T-helper 1 cell treated with Interleukin-12 subunit alpha and Interleukin-12 subunit beta and Interleukin-4 antibody, amounts not matched to agents 30 ng/mL and 1 ng/mL, for 36 hours (primary cell): ENCODE measurements around the gene FGF19. TPM values are rescaled to one million over a fixed set of nuclear protein-coding genes. Genes with fewer than 3 reads are reported as not detected.

Experiments used
- intact Hi-C: fragments of 100-400 bp; cut with micrococcal nuclease; formaldehyde crosslinking; loops from one replicate; pipeline ENCODE4 v1.15.1; 2024
- total RNA-seq: library from RNA; stranded (reverse); gene quantifications from 2 replicates; pipeline ENCODE4 v1.2.3, GENCODE V29; 2022

The FGF19 gene
- total RNA-seq, 1 donor from 2014 or later = not detected

DNA sequence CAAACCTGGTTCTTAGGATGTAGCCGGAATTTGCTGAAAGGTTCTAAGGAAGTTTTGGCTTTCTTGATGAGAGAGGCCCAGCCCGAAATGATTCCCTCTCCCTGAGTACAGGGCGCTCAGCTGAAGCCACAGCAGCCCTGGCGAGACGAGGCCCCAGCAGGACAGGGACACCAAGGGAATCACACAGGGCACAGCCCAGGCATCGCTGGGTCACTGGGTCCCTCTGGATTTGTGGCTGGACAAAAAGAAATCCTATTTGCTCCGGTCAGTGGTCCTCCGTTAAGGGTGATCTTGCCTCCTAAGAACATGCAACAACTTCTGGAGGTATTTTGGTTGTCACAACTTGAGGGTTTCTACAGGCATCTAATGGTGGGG lies 6.4 kb downstream of the FGF19 start:
- intact Hi-C loops = loop anchor here (5.0 kb wide), 1 partner anchor 235 kb away; no protein-coding TSS in a partner anchor

DNA sequence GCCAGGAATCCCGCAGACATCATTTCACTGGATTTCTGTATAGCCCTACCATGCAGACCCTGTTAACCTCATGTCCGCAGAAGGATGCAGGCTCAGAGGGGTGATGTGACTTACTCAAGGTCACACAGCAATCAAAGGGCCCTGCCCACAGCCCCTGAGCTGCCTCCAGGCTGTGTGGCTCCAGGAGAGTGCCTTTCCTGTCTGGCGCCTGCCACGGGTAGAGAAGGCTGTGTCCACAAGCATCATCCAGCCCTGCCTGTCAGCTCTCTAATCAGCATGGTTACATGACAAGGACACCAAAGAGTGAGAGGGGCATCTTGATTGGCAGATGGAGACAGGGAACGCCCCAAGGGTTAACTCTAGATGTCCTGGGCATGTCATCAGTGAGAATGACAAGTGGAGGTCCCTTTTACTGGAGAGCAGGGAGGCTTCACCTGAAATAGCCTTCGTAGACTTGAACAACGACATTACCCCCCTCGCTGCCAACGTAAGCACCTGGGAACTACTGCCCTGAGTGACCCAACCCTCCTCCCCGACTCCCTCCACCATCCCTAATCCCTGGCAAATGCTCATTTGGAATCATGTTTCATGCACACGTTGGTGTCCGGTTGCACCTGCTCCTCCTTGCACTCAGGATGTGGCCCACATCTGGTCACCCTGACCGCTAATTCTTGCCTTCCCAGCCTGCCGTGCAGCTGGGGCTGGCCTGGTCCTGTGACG lies 6.9 kb downstream of the FGF19 start:
- intact Hi-C loops = loop anchor here (5.0 kb wide), 1 partner anchor 235 kb away; no protein-coding TSS in a partner anchor

DNA sequence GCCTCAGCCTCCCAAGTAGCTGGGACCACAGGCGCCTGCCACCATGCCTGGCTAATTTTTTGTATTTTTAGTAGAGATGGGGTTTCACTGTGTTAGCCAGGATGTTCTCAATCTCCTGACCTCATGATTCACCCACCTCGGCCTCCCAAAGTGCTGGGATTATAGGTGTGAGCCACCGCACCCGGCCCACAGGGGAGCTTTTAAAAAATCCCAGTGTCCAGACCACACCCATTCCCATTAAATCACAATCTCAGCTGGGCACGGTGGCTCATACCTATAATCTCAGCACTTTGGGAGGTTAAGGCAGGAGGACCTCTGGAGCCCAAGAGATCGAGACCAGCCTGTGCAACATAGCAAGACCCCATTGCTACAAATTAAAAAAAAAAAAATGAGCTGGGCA lies 7.8 kb downstream of the FGF19 start:
- intact Hi-C loops = loop anchor here (5.0 kb wide), 1 partner anchor 234 kb away; no protein-coding TSS in a partner anchor

DNA sequence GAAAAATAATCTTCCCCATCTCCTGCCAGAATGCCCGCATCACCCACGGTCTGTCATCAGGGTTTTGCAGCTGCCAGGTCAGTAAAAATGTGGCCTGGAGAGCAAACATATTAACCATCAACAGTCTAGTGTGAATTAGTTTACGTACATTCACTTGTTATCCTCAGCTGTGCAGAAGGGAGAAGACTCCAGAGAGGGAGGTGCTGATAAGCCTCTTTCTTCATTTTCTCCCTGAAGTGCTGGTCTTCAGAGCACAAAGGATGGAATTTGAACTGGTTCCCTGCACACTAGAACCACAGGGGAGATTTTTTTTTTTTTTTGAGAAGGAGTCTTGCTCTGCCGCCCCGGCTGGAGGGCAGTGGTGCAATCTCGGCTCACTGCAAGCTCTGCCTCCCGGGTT lies 8.2 kb downstream of the FGF19 start:
- intact Hi-C loops = loop anchor here (5.0 kb wide), 1 partner anchor 233 kb away; no protein-coding TSS in a partner anchor

DNA sequence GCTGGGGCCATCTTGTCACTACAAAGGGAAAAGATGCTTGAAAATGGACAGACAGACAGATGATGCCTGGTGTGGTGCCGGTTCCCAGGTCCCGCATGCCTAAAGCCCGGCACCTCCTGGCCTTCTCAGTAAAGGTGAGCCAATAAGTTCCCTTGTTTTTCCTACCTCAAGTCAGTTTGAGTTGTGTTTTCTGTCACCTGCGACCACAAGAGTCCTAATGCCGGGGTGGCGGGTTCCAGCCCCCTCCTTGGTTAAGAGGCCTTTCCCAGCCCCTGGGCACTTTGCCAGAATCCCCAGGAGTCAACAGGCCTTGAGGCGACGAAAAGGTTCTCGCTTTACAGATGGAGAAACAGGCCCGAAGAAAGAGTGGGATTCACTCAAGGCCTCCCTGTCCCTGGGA lies 9.0 kb downstream of the FGF19 start:
- intact Hi-C loops = loop anchor here (5.0 kb wide), 1 partner anchor 232 kb away; no protein-coding TSS in a partner anchor

DNA sequence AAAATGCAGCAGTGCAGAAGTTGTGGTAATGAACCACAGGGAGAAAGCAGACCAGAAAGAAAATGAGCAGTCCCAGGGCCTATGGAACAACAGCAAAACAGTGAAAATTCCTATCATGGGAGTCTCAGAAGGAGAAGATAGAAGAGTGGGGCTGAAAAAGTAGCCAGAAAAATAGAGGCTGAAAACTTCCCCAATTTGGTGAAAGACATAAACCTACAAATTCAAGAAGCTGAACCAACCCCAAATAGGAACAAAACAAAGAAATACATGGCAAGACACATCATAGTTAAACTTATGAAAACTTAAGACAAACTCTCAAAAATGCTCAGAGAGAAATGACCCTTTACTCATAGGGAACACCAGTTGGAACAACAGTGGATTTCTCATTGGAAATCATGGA lies 11.4 kb downstream of the FGF19 start:
- intact Hi-C loops = no loop called here

DNA sequence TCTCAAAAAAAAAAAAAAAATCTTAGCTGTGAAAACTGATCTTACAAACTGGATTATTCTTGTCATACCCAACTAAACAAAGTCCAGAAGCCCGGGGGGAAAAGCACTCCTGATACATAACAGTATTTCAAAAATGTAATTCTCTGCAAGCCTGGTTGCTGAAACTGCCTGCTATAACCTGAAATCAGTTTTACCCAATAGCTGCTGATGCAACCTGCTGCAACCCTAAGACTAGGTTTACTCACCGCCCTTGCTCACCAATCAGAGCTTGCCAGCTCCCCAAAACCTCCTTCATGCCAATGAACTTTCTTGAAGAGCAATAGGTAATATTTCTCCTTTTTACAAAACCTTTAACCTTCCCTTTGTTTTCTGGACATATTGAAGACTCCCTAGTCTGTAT lies 12.4 kb downstream of the FGF19 start:
- intact Hi-C loops = no loop called here

DNA sequence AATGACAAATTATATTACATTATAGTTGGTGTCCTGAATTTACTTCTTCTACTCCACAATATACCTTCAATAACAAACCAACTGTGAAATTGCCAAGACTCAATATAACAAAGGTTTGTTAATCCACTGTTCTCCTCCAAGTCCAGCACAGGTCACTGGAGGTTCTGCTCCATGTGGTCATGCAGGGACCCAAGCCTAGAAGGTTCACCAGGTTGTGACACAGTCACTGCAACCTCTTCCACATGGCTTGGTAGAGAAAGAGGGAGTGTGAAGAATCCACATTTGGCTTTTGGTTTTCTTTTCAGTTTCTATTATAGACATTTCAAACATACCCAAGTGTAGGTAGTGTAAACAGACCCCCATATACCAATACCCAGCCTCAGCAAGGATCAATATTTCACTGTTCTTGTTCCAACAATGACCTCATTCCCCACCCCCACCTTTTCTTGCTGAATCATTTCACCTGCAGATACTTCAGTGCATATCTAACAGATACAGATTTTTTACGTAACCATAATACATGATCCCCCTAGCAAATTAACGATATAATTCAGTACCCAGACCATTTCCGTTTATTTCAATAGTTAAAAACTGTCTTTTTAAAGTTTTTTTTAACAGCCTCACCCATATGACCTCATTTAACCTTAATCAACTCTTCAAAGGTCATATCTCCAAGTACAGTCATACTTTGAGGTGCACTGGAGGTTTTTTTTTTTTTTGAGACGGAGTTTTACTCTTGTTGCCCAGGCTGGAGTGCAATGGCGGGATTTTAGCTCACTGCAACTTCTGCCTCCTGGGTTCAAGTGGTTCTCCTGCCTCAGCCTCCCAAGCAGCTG lies 14.1 kb downstream of the FGF19 start:
- intact Hi-C loops = loop anchor here (5.0 kb wide), 1 partner anchor 113 kb away; no protein-coding TSS in a partner anchor

DNA sequence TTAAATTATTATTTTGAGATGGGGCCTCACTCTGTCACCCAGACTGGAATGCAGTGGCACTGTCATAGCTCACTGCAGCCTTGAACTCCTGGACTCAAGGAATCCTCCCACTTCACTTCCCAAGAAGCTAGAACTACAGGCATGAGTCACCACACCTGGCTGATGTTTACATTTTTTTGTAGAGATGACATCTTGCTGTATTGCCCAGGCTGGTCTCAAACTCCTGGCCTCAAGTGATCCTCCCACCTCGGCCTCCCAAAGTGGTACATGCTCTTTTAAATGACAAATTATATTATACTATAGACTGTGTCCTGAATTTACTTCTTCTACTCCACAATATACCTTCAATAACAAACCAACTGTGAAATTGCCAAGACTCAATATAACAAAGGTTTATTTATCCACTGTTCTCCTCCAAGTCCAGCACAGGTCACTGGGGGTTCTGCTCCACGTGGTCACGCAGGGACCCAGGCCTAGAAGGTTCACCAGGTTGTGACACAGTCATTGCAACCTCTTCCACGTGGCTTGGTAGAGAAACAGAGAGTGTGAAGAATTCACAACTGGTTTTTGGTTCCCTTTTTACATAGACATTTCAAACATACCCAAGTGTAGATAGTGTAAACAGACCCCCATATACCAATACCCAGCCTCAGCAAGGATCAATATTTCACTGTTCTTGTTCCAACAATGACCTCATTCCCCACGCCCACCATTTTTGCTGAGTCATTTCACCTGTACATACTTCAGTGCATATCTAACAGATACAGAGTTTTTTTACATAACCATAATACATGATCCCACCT lies 15.7 kb downstream of the FGF19 start:
- intact Hi-C loops = loop anchor here (5.0 kb wide), 1 partner anchor 114 kb away; no protein-coding TSS in a partner anchor

DNA sequence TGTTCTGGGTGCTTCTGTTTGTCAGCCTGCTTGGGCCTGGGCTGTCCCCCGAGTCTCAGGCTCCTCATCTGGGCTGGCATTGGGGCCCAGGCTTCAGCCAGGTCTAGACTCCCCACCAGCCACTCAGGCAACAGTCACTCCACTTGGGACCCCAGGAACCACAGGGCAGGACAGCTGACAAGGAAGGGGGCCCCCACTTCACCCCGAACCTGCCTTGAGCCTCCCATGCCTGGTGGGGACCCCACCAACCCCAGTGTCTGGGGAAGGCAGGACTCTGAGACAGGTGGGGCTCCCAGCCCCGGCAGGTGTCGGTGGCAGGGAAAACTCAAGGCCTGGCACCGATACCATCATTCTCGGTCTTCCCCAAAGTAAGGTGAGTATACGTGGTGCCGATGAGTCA lies 17.0 kb downstream of the FGF19 start:
- intact Hi-C loops = loop anchor here (1.0 to 5.0 kb wide), 3 partner anchors 115 to 228 kb away; no protein-coding TSS in a partner anchor

DNA sequence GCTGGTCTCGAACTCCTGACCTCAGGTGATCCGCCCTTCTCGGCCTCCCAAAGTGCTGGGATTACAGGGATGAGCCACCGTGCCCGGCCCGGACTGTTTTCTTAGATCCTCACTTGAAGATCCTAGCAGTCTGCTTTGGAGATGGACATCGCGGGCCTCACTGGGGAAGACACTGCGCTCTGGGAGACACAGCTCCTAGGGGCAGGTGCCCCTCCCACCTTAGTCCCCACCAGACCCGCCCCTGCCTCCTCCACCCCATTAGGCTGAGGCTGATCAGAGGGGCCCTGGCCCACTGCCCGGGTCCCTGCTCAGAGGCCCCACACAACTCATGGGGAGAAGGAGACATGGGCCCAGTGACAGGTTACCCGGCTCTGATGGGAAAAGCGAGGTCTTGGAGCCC lies 17.4 kb downstream of the FGF19 start:
- intact Hi-C loops = loop anchor here (1.0 to 5.0 kb wide), 3 partner anchors 116 to 229 kb away; no protein-coding TSS in a partner anchor

DNA sequence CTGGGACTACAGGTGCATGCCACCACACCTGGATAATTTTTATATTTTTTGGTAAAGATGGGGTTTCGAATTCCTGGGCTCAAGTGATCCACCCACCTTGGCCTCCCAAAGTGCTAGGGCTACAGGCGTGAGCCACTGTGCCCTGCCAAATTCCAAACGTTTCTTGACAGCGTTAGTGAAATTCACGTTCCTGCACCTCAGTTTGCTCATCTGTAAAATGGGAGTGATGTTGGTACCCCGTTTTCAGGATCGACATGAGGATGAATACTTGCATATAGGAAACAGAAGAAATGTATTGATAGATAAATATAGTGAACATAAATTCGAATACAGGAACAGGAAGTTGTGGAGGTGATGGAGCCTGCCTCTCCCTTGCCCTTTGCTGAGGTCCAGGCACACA lies 18.5 kb downstream of the FGF19 start:
- intact Hi-C loops = loop anchor here (5.0 kb wide), 1 partner anchor 117 kb away; no protein-coding TSS in a partner anchor

DNA sequence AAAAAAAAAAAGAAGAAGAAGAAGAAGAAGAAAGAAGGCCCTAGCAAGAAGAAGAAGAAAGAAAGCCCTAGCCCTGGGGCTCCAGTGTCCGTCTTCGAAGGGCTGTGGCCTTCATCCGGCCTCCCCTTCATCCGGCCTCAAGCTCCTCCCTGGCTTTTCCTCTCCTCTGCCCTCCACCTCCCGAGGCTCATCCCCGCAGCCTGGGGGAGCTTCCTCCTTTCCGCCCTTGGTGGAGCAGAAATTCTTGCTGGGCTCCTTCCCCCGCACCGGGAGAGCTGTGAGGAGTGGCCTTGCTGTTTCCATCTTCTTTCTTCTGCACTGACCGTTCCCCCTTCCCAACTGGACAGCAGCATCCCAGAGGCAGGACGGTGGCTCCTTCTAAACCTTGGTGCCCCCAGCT lies 19.2 kb downstream of the FGF19 start:
- intact Hi-C loops = loop anchor here (5.0 kb wide), 1 partner anchor 118 kb away; no protein-coding TSS in a partner anchor

DNA sequence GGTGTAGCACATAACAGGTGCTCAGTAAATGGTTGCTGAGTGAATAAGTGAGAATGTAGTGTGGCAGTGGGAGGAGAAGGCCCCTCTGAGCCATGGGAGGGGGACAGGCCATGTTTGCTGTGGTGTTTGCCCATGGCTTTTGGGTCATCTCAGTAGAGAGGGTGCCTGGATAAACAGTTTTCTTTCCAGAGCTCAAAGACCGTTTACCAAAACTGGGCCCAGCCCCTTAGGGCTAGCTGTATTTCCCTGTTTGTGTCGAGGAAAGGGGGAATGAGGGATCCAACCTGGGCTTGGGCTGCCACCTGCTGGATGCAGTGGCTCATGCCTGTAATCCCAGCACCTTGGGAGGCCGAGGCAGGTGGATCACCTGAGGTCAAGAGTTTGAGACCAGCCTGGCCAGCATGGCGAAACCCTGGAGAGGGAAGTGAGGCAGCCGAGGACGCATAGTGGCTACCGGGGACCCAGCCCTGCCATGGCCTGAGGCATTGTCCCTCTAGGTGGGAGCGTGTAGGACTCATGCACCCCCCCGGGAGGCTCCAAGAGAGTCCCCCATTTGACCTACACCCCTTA lies 20.0 kb downstream of the FGF19 start:
- intact Hi-C loops = loop anchor here (2.0 kb wide), 1 partner anchor 513 kb away; no protein-coding TSS in a partner anchor

DNA sequence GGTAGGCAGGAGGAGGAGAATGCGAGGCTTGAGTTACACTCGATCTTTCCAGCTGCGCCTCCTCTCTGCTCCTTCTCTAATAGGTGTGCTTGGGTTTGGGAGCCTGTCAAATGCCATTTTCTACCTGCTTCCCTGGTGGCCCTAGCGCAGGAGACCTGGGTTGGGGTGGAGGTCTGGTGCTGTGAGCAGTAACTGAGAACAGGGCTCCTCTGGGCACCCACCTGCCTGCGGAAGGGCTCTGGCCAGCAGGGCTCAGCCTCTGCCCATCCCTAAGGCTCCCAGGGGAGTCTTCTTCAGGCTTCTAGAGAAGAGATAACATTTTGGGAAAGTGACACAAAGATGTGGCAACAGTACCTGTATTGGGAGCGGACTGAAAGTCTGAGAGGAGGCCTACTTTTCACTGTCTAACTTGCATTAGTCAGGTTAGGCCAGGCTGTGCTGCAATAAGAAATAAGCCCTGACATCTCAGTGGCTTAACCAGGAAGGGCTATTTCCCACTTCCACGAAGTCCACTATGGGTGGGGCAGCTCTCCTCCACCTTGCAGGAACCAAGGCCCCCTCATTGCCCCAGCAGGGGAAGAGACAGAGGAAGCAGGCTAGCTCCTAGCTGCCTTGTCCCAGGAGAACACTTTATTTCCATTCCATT lies 21.0 kb downstream of the FGF19 start:
- intact Hi-C loops = loop anchor here (2.0 kb wide), 1 partner anchor 514 kb away; no protein-coding TSS in a partner anchor

DNA sequence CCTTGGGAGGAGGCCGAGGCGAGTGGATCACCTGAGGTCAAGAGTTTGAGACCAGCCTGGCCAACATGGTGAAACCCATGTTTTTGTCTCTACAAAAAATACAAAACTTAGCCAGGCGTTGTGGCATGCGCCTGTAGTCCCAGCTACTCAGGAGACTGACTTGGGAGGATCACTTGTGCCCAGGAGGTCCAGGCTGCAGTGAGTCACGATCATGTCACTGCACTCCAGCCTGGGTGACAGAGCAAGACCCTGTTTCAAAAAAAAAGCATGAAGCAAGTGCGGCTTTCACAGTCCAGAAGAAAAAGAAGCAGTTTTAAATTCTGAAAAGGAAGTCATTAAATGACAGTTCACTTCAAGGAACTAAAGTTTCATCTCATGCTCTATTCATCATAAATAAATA lies 21.6 kb downstream of the FGF19 start:
- intact Hi-C loops = loop anchor here (2.0 kb wide), 1 partner anchor 515 kb away; no protein-coding TSS in a partner anchor

DNA sequence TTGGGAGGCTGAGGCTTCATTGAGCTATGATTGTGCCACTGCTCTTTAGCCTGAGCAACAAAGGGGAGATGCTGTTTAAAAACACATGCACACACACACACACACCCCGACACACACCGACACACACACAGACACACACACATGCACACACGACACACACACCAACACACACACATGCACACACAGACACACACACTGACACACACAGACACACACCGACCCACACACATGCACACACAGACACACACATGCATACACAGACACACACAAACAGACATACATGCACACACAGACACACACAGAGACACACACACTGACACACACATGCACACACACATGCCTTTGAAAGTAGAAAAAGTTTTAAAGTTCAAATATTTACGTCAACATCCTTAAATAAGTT lies 23.1 kb downstream of the FGF19 start:
- intact Hi-C loops = no loop called here

DNA sequence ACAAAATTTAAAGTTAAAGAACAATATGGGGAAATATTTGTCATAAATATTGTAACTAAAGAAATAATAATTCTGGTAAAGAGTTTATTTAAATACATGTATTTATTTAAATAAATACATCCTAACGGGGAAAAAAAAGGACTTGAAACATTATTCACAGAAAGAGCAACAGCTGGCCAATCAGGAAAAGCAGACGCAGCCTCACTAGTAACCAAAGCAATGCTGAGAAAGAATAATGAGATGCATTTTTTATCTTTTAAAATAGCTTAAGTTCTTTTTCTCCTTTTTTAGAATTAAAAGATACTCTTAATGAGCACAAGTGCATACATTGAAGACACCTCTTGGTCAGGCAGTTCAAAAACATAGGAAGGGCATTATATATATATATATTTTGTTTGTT lies 26.1 kb downstream of the FGF19 start:
- intact Hi-C loops = loop anchor here (5.0 to 10.0 kb wide), 3 partner anchors 1213 to 1775 kb away; partner anchors contain the start of genes C11orf24, NADSYN1 and PPP6R3

DNA sequence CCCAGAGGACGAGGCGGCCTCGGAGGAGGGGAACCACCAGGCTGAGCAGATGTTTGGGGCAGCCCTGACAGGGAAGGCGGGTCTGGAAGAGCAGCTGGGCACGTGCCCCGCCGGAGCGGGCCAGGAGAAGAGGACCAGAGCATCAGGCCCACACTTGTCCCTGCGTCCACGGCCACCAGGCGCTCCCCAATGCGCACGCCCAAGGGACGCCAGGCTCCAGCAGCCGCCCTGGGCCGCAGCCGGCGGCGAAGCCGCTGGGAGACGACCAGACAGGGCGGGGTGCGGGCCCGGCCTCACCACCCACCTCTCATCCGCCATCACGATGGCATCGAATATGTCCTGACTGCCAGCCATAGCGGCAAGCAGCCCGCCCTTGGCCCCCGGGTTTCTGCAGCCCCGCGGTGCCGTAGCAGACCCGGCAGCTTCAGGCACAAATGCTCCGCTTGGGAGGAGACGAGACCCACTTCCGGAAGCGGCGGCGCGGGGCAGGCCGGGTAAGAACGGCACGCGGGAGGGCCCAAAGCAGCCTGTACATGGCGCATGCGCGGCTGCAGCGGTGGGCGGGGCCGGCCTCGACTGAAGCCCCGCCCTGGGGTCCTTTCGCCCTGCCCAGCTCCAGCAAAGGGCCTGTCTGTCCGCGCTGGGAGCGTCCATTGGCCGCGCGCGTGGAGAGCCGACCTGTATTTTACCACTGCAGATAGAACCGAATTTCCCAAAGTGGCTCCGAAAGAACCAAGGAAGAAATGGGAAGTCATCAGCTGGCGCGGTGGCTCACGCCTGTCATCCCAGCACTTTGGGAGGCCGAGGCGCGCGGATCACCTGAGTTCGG lies 28.7 kb downstream of the FGF19 start, which contains the start of gene LTO1:
Gene LTO1, minus strand, starts transcription at position 468 of the 829 bp plus-strand sequence. Its CDS starts 114 bp downstream, at position 354.
- intact Hi-C loops = loop anchor here (1.0 to 10.0 kb wide), 9 partner anchors 32 to 1777 kb away; partner anchors contain the start of genes C11orf24, FADD, IGHMBP2 and MRPL21
